NT2/D1 (cell line): ENCODE results near the gene SARNP.

ENCODE experiments used
- SUZ12 ChIP-seq: IDR thresholded peaks from 2 replicates; pipeline ENCODE4 v1.6.1; 2011; ENCODE audit not compliant: insufficient read length, insufficient read depth; ENCODE audit errors: extremely low read depth
- YY1 ChIP-seq: IDR thresholded peaks from 2 replicates; pipeline ENCODE4 v1.6.1; 2011; ENCODE audit not compliant: insufficient read length, insufficient read depth
- ZNF274 ChIP-seq: IDR thresholded peaks from 2 replicates; pipeline ENCODE4 v1.6.1; 2011; ENCODE audit warnings: mild to moderate bottlenecking, low read depth, low read length

- TF ChIP-seq SUZ12 = no peak
- TF ChIP-seq YY1 = no peak
- TF ChIP-seq ZNF274 = no peak
Measured at GRCh38 chr12:55762646-55763045, 54.9 kb downstream of the SARNP start.
